ENCODE measurements around the gene ERC2. TPM values are rescaled to one million over a fixed set of nuclear protein-coding genes. Genes with fewer than 3 reads are reported as not detected.

The ERC2 gene
- total RNA-seq, 3 donors from 2014 or later (not counting 1 experiment from before 2014, with no cell fraction given) = not detected

- H3K4me3 ChIP-seq (ENCODE audit: low read length) = no peak overlapping the region
- no peaks in the 10 kb centered on the region for H3K27me3 ChIP-seq (ENCODE audit: control insufficient read depth, insufficient read depth, low read length)
- DNase-seq = no peak
- intact Hi-C loops (cut with micrococcal nuclease) = no loop called here
- Mint-ChIP-seq H3K4me1 (no peaks in the 10 kb centered on the region), H3K9me3 (peaks cover 4 to 8% of the 10 kb centered on the region in 2 donors), H3K27me3 (ENCODE audit: low read depth in 2 of 2) (no peaks in the 10 kb centered on the region), H3K27ac (no peak overlapping the region), H3K36me3 (no peaks in the 10 kb centered on the region), H3K4me3 (no peak overlapping the region)
- no peaks in the 10 kb centered on the region for H3K36me3 ChIP-seq (ENCODE audit: control insufficient read depth, insufficient read depth, low read length)
- TF ChIP-seq CTCF (IDR thresholded peaks at IDR 0.05) = no peak
- H3K9me3 ChIP-seq (ENCODE audit: control insufficient read depth, insufficient read depth, low read length) = no peaks in the 10 kb centered on the region
- no peaks in the 10 kb centered on the region for H3K4me1 ChIP-seq (ENCODE audit: control insufficient read depth, insufficient read depth, low read length)
- no peak for ATAC-seq
- no peak overlapping the region for H3K27ac ChIP-seq (ENCODE audit: low read length)
Measured at GRCh38 chr3:55824406-55824805, 643.9 kb downstream of the ERC2 start.

GRCh38 chr3:55823829-55824228 is 644.4 kb downstream of the ERC2 start:
- H3K36me3 ChIP-seq (ENCODE audit: control insufficient read depth, insufficient read depth, low read length) = no peaks in the 10 kb centered on the region
- intact Hi-C loops (cut with micrococcal nuclease) = no loop called here
- no peaks in the 10 kb centered on the region for H3K27me3 Mint-ChIP-seq (ENCODE audit: low read depth in 2 of 2)
- no peak for DNase-seq
- H3K4me1 Mint-ChIP-seq = no peaks in the 10 kb centered on the region
- no peaks in the 10 kb centered on the region for H3K4me1 ChIP-seq (ENCODE audit: control insufficient read depth, insufficient read depth, low read length)
- no peak for TF ChIP-seq CTCF (IDR thresholded peaks at IDR 0.05)
- 91% methylated on average over 1 of the region's 1 CpG for WGBS (ENCODE audit: insufficient coverage)
- H3K27ac Mint-ChIP-seq = no peak overlapping the region
- no peak for ATAC-seq
- no peak overlapping the region for H3K4me3 ChIP-seq (ENCODE audit: low read length)
- H3K27me3 ChIP-seq (ENCODE audit: control insufficient read depth, insufficient read depth, low read length) = no peaks in the 10 kb centered on the region
- no peaks in the 10 kb centered on the region for H3K36me3 Mint-ChIP-seq
- H3K9me3 ChIP-seq (ENCODE audit: control insufficient read depth, insufficient read depth, low read length) = no peaks in the 10 kb centered on the region
- no peak overlapping the region for H3K27ac ChIP-seq (ENCODE audit: low read length)
- peaks cover 4 to 8% of the 10 kb centered on the region in 2 donors for H3K9me3 Mint-ChIP-seq
- no peak overlapping the region for H3K4me3 Mint-ChIP-seq

GRCh38 chr3:55823001-55823400 is 645.3 kb downstream of the ERC2 start:
- no peaks in the 10 kb centered on the region for H3K27me3 Mint-ChIP-seq (ENCODE audit: low read depth in 2 of 2)
- H3K4me1 ChIP-seq (ENCODE audit: control insufficient read depth, insufficient read depth, low read length) = no peaks in the 10 kb centered on the region
- no peak for DNase-seq
- no peaks in the 10 kb centered on the region for H3K4me1 Mint-ChIP-seq
- H3K36me3 ChIP-seq (ENCODE audit: control insufficient read depth, insufficient read depth, low read length) = no peaks in the 10 kb centered on the region
- H3K27ac Mint-ChIP-seq = no peak overlapping the region
- H3K9me3 Mint-ChIP-seq = peaks cover 4 to 8% of the 10 kb centered on the region in 2 donors
- no peaks in the 10 kb centered on the region for H3K27me3 ChIP-seq (ENCODE audit: control insufficient read depth, insufficient read depth, low read length)
- H3K4me3 ChIP-seq (ENCODE audit: low read length) = no peak overlapping the region
- no peak overlapping the region for H3K4me3 Mint-ChIP-seq
- intact Hi-C loops (cut with micrococcal nuclease) = no loop called here
- no peak for TF ChIP-seq CTCF (IDR thresholded peaks at IDR 0.05)
- no peaks in the 10 kb centered on the region for H3K36me3 Mint-ChIP-seq
- no peaks in the 10 kb centered on the region for H3K9me3 ChIP-seq (ENCODE audit: control insufficient read depth, insufficient read depth, low read length)
- no peak overlapping the region for H3K27ac ChIP-seq (ENCODE audit: low read length)
- no peak for ATAC-seq

- H3K4me3 Mint-ChIP-seq = no peak overlapping the region
- H3K9me3 Mint-ChIP-seq = peaks cover 0 to 4% of the 10 kb centered on the region in 2 donors
- no peak for DNase-seq
- H3K9me3 ChIP-seq (ENCODE audit: control insufficient read depth, insufficient read depth, low read length) = no peaks in the 10 kb centered on the region
- no peak overlapping the region for H3K4me3 ChIP-seq (ENCODE audit: low read length)
- H3K36me3 ChIP-seq (ENCODE audit: control insufficient read depth, insufficient read depth, low read length) = no peaks in the 10 kb centered on the region
- no peaks in the 10 kb centered on the region for H3K4me1 Mint-ChIP-seq
- WGBS (ENCODE audit: insufficient coverage) = 84% methylated on average over 6 of the region's 6 CpGs
- no peaks in the 10 kb centered on the region for H3K27me3 Mint-ChIP-seq (ENCODE audit: low read depth in 2 of 2)
- H3K27me3 ChIP-seq (ENCODE audit: control insufficient read depth, insufficient read depth, low read length) = no peaks in the 10 kb centered on the region
- H3K27ac Mint-ChIP-seq = no peak overlapping the region
- ATAC-seq = no peak
- H3K36me3 Mint-ChIP-seq = no peaks in the 10 kb centered on the region
- TF ChIP-seq CTCF (IDR thresholded peaks at IDR 0.05) = no peak
- intact Hi-C loops (cut with micrococcal nuclease) = no loop called here
- no peak overlapping the region for H3K27ac ChIP-seq (ENCODE audit: low read length)
- no peaks in the 10 kb centered on the region for H3K4me1 ChIP-seq (ENCODE audit: control insufficient read depth, insufficient read depth, low read length)
Measured at GRCh38 chr3:55819005-55819404, 649.3 kb downstream of the ERC2 start.

Measured in natural killer cell (primary cell).